CD14-positive monocyte (primary cell): ENCODE measurements around the gene PCSK7. TPM values are rescaled to one million over a fixed set of nuclear protein-coding genes. Genes with fewer than 3 reads are reported as not detected.

Experiments
- DNase-seq, 3 donors: peaks; one replicate each; pipeline ENCODE4 v3.0.0-alpha.2; 2011 to 2022
- H2AFZ ChIP-seq: 2 replicates; pipeline ENCODE4 v1.6.0; 2012; ENCODE audit warnings: mild to moderate bottlenecking, low read depth, low read length, inconsistent platforms; ENCODE audit not compliant: insufficient read depth, poor library complexity, severe bottlenecking
- H3K27ac ChIP-seq, 2 donors: 1 replicate in 1 of 2; 2 replicates in 1 of 2; pipeline ENCODE4 v1.5.1; 2012 to 2013; ENCODE audit warnings: low read length in 2 of 2, control low read depth in 1 of 2, inconsistent platforms in 1 of 2, low read depth in 1 of 2, mild to moderate bottlenecking in 1 of 2
- H3K27me3 ChIP-seq, 2 donors: one replicate each; pipeline versions ENCODE4 v1.6.0 to v1.6.1; 2011 to 2013; ENCODE audit warnings: low read length in 2 of 2; ENCODE audit not compliant: control insufficient read depth in 2 of 2, insufficient read depth in 2 of 2
- H3K36me3 ChIP-seq, 2 donors: replicated peaks in 1 of 2; 1 replicate in 1 of 2; 2 replicates in 1 of 2; pipeline versions ENCODE4 v1.5.1 to v1.6.1; 2012 to 2013; ENCODE audit warnings: low read length in 2 of 2, control low read depth in 1 of 2, inconsistent platforms in 1 of 2, mild to moderate bottlenecking in 1 of 2; ENCODE audit not compliant: insufficient read depth in 2 of 2, control insufficient read depth in 1 of 2
- H3K4me1 ChIP-seq, 2 donors: 1 replicate in 1 of 2; 2 replicates in 1 of 2; pipeline versions ENCODE4 v1.5.1 to v1.6.1; 2012 to 2013; ENCODE audit warnings: low read length in 2 of 2, control low read depth in 1 of 2, inconsistent platforms in 1 of 2, mild to moderate bottlenecking in 1 of 2, moderate library complexity in 1 of 2; ENCODE audit not compliant: insufficient read depth in 2 of 2, control insufficient read depth in 1 of 2
- H3K4me2 ChIP-seq: replicated peaks from 2 replicates; pipeline ENCODE3; 2012; ENCODE audit warnings: low read length, moderate library complexity, mild to moderate bottlenecking; ENCODE audit not compliant: poor library complexity, severe bottlenecking; ENCODE audit errors: extremely low read depth
- H3K4me3 ChIP-seq, 3 experiments: fragments of 200-600 bp in 1 of 3; sonication (generic) in 1 of 3; replicated peaks in 1 of 3; 1 replicate in 2 of 3; 2 replicates in 1 of 3; pipeline ENCODE4 v1.5.1; 2011 to 2013; ENCODE audit warnings: low read length in 3 of 3, mild to moderate bottlenecking in 3 of 3, control low read depth in 2 of 3, low read depth in 2 of 3, inconsistent platforms in 1 of 3, moderate library complexity in 1 of 3
- H3K79me2 ChIP-seq: 2 replicates; pipeline ENCODE4 v1.6.0; 2012; ENCODE audit warnings: mild to moderate bottlenecking, control low read depth, inconsistent platforms, low read length, moderate library complexity; ENCODE audit not compliant: insufficient read depth
- H3K9ac ChIP-seq: 2 replicates; pipeline ENCODE4 v1.6.0; 2017; ENCODE audit warnings: low read length, mild to moderate bottlenecking; ENCODE audit not compliant: insufficient read depth, poor library complexity, severe bottlenecking
- H3K9me3 ChIP-seq, 2 donors: replicated peaks in 1 of 2; 1 replicate in 1 of 2; 2 replicates in 1 of 2; pipeline versions ENCODE4 v1.5.1 to v1.6.1; 2012 to 2013; ENCODE audit warnings: low read length in 2 of 2, control low read depth in 1 of 2; ENCODE audit not compliant: control insufficient read depth in 1 of 2, insufficient read depth in 1 of 2
- H4K20me1 ChIP-seq: 2 replicates; pipeline ENCODE4 v1.6.0; 2012; ENCODE audit warnings: mild to moderate bottlenecking, low read length, control low read depth, moderate library complexity; ENCODE audit not compliant: insufficient read depth
- H3K27ac Mint-ChIP-seq, 7 donors: one replicate each; pipeline ENCODE4 v1.8.0; 2020; ENCODE audit warnings: mild to moderate bottlenecking in 7 of 7, mixed read lengths in 7 of 7, moderate library complexity in 6 of 7, inconsistent platforms in 2 of 7
- H3K27me3 Mint-ChIP-seq, 3 donors: one replicate each; pipeline ENCODE4 v1.8.0; 2021 to 2022; ENCODE audit warnings: low read depth in 3 of 3, mild to moderate bottlenecking in 3 of 3, mixed read lengths in 3 of 3, moderate library complexity in 3 of 3, inconsistent platforms in 1 of 3
- H3K36me3 Mint-ChIP-seq, 2 donors: one replicate each; pipeline ENCODE4 v1.8.0; 2020; ENCODE audit warnings: mixed read lengths in 2 of 2, inconsistent platforms in 1 of 2, mild to moderate bottlenecking in 1 of 2
- H3K4me1 Mint-ChIP-seq: one replicate; pipeline ENCODE4 v1.8.0; 2020; ENCODE audit warnings: mild to moderate bottlenecking, mixed read lengths
- H3K4me3 Mint-ChIP-seq, 2 donors: one replicate each; pipeline ENCODE4 v1.8.0; 2020; ENCODE audit warnings: mild to moderate bottlenecking in 2 of 2, mixed read lengths in 2 of 2, moderate library complexity in 1 of 2
- H3K9me3 Mint-ChIP-seq, 7 donors: one replicate each; pipeline ENCODE4 v1.8.0; 2020 to 2022; ENCODE audit warnings: mixed read lengths in 7 of 7, mild to moderate bottlenecking in 6 of 7, moderate library complexity in 6 of 7, inconsistent platforms in 2 of 7
- WGBS: methylation state at CpG from one replicate; pipeline ENCODE4 v1.1.5; 2013; ENCODE audit warnings: missing lambda C conversion rate; ENCODE audit not compliant: insufficient coverage; 5-methylcytosine and 5-hydroxymethylcytosine counted together
- intact Hi-C, 2 donors: fragments of 100-400 bp; cut with micrococcal nuclease; formaldehyde crosslinking; loops; one replicate each; pipeline versions ENCODE4 v1.15.0 to v1.15.1; 2023
- polyA plus RNA-seq, 3 donors: library from polyadenylated mRNA; depleted of rRNA in 1 of 3; unstranded in 2 of 3; stranded (reverse) in 1 of 3; fragments of 300-500 nt in 2 of 3; fragments of >200 nt in 1 of 3; fragmentation: Illumina TruSeq in 2 of 3; gene quantifications; 1 replicate in 2 of 3; 2 replicates in 1 of 3; pipeline ENCODE4 v1.2.3, GENCODE V29; 2012 to 2021
- TF ChIP-seq, protein P1 (sequence below): fragments of 200-600 bp; IDR thresholded peaks from one replicate; pipeline ENCODE4 v1.8.0; 2022; ENCODE audit warnings: antibody characterized with exemption, mild to moderate bottlenecking

PCSK7 gene
- polyA plus RNA-seq, 3 donors, result 6.1 to 93.8 (median 9.5) TPM

DNA sequence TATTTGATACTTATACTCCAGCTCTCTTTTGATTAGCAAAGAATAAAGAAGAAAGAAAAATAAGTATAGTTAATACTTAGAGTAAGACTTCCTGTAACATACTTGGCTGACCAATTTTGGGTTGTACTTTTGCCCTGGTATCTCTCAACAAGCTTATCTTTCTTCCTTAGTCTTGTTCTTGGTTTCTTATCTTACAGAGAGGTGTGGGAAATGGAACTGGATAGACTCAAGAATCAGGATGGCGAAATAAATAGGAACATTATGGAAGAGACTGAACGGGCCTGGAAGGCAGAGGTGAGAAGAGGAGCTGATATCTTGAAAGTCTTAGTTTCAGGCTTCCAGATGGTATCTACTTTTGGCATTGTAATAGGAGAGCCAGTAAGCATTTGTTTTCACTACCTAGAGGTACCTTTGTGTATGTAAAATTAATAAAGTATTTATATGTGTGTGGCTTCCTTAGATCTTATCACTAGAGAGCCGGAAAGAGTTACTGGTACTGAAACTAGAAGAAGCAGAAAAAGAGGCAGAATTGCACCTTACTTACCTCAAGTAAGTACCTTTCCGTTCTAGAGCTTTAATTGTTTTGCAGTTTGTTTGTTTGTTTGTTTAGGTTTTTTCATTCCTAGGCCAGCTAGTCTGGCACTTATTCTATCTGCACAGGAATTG lies 48.0 kb upstream of the PCSK7 start:
- TF ChIP-seq, protein P1, sequence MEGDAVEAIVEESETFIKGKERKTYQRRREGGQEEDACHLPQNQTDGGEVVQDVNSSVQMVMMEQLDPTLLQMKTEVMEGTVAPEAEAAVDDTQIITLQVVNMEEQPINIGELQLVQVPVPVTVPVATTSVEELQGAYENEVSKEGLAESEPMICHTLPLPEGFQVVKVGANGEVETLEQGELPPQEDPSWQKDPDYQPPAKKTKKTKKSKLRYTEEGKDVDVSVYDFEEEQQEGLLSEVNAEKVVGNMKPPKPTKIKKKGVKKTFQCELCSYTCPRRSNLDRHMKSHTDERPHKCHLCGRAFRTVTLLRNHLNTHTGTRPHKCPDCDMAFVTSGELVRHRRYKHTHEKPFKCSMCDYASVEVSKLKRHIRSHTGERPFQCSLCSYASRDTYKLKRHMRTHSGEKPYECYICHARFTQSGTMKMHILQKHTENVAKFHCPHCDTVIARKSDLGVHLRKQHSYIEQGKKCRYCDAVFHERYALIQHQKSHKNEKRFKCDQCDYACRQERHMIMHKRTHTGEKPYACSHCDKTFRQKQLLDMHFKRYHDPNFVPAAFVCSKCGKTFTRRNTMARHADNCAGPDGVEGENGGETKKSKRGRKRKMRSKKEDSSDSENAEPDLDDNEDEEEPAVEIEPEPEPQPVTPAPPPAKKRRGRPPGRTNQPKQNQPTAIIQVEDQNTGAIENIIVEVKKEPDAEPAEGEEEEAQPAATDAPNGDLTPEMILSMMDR, result no peak
- Histone ChIP-seq H3K9me3 (no peaks in the 10 kb centered on the region), H2AFZ (no peak overlapping the region), H3K4me3 (no peak overlapping the region), H4K20me1 (no peaks in the 10 kb centered on the region), H3K4me1 (no peaks in the 10 kb centered on the region), H3K36me3 (peaks cover 33 to 63% of the 10 kb centered on the region in 2 donors), H3K9ac (no peak overlapping the region), H3K4me2 (no peak overlapping the region), H3K27me3 (no peaks in the 10 kb centered on the region), H3K27ac (no peak overlapping the region), H3K79me2 (no peaks in the 10 kb centered on the region)
- WGBS, result 94% methylated on average over 2 of the region's 4 CpGs
- peaks cover under 1% of the 10 kb centered on the region for H3K4me1 Mint-ChIP-seq
- peaks cover 59 to 69% of the 10 kb centered on the region in 2 donors for H3K36me3 Mint-ChIP-seq
- intact Hi-C loops, result no loop called here
- H3K27ac Mint-ChIP-seq, result no peak overlapping the region
- H3K27me3 Mint-ChIP-seq, result no peaks in the 10 kb centered on the region
- H3K4me3 Mint-ChIP-seq, result no peak overlapping the region
- H3K9me3 Mint-ChIP-seq, result no peaks in the 10 kb centered on the region
- DNase-seq, result no peak

- Mint-ChIP-seq H3K36me3 (peaks cover 54 to 69% of the 10 kb centered on the region in 2 donors), H3K27ac (peak overlapping the region in 1 of 7 donors; percentile 32), H3K9me3 (peaks cover 0 to 3% (median 2%) of the 10 kb centered on the region in 7 donors), H3K27me3 (no peaks in the 10 kb centered on the region), H3K4me1 (no peaks in the 10 kb centered on the region), H3K4me3 (no peak overlapping the region)
- Histone ChIP-seq H3K4me1 (no peaks in the 10 kb centered on the region), H2AFZ (no peak overlapping the region), H3K36me3 (peaks cover 33 to 48% of the 10 kb centered on the region in 2 donors), H3K4me3 (no peak overlapping the region), H3K79me2 (no peaks in the 10 kb centered on the region), H4K20me1 (no peaks in the 10 kb centered on the region), H3K9me3 (no peaks in the 10 kb centered on the region), H3K27me3 (no peaks in the 10 kb centered on the region), H3K27ac (no peak overlapping the region), H3K9ac (no peak overlapping the region), H3K4me2 (no peak overlapping the region)
- TF ChIP-seq, protein P1, result no peak
- no peak for DNase-seq
- intact Hi-C loops, result no loop called here
- WGBS, result no CpG with 5 or more reads among the region's 2 CpGs
These were observed 46.5 kb upstream of the PCSK7 start for GRCh38 chr11:117278347-117278746.
